ENCODE results near the gene DIDO1.

Gene DIDO1

DNA sequence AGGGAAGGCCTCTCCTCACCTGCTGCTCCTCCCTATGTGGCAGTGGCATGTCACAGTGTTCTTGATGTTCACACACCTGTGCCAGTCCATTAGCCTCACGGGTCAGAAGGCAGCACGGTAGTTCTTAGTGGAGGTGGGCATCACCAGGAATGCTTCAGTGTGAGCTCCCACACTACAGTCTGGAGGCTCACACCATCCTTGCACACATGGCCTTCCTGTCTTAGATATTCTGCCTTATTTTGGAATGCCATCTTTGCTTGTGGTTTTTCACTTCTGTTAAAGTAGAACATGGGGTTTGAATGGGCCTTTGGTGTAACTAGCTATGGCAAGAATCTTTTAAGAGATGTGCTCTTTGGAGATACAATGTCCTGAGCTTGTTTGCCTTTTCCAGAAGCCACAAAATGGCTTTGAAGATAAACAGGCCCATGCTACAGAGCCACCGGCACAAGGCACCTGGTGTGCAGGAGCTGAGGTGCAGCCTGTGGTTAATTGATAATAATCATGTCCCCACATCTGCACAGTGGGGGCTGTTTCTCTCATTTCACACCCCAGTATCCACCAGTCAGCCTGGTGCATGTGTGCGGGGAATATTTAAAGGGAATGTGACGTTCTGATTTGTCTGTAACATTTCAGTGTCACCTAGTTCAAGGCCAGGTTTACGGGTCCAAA, 23.0 kb upstream of the DIDO1 start:
- TF ChIP-seq SIN3A (IDR thresholded peaks at IDR 0.05; ENCODE audit: borderline replicate concordance, insufficient read depth, low read length), result no peak
- no peak for TF ChIP-seq TAF1 (IDR thresholded peaks at IDR 0.05; ENCODE audit: borderline replicate concordance, insufficient read depth, low read length)
- TF ChIP-seq, protein P1, sequence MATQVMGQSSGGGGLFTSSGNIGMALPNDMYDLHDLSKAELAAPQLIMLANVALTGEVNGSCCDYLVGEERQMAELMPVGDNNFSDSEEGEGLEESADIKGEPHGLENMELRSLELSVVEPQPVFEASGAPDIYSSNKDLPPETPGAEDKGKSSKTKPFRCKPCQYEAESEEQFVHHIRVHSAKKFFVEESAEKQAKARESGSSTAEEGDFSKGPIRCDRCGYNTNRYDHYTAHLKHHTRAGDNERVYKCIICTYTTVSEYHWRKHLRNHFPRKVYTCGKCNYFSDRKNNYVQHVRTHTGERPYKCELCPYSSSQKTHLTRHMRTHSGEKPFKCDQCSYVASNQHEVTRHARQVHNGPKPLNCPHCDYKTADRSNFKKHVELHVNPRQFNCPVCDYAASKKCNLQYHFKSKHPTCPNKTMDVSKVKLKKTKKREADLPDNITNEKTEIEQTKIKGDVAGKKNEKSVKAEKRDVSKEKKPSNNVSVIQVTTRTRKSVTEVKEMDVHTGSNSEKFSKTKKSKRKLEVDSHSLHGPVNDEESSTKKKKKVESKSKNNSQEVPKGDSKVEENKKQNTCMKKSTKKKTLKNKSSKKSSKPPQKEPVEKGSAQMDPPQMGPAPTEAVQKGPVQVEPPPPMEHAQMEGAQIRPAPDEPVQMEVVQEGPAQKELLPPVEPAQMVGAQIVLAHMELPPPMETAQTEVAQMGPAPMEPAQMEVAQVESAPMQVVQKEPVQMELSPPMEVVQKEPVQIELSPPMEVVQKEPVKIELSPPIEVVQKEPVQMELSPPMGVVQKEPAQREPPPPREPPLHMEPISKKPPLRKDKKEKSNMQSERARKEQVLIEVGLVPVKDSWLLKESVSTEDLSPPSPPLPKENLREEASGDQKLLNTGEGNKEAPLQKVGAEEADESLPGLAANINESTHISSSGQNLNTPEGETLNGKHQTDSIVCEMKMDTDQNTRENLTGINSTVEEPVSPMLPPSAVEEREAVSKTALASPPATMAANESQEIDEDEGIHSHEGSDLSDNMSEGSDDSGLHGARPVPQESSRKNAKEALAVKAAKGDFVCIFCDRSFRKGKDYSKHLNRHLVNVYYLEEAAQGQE (IDR thresholded peaks at IDR 0.05; ENCODE audit: insufficient read depth in 1 of 2, low read depth in 2 of 2, low read length in 2 of 2), result no peak
- no peak for TF ChIP-seq POLR2AphosphoS5 (IDR thresholded peaks at IDR 0.05; ENCODE audit: low read depth, low read length)
- no peak for TF ChIP-seq FOXP2 (optimal IDR thresholded peaks at IDR 0.05; ENCODE audit: borderline replicate concordance, extremely low read depth, extremely low read length, insufficient read depth)

DNA sequence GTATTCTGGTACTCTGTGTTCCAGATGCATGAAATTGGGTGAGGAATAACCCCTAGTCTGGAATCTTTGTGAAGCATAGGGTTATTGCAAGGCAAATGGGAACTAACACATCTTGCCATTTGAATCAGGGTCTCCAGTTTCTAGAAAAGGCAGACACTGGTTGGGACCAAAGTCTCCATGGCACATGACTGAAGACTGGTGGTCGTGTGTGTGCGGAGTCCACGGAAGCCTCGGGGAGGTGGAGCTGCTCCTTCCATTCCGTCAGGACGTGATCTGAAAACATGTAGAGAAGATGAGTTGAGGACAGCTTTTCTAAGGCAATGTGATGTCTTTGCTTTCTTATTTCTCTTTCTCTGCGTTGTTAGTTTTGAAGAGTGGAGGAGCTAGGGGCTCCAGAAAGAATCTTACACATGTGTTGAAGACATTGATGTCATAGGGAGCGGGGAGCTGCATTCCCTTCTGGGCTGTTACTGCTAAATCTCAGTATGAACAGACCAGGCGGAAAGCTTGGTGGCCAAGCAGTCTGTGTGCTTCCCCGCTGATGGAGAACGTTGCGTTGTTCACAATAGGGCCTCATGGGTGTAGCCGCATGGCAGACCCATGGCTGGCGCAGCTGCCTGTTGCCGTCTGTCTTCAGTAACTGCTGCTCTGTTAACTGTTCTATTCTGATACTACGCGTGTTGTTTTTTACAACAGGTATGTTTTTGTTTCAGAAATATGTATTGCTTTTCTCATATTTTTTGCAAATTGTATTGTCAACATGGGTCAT, 21.4 kb upstream of the DIDO1 start:
- TF ChIP-seq FOXP2 (optimal IDR thresholded peaks at IDR 0.05; ENCODE audit: borderline replicate concordance, extremely low read depth, extremely low read length, insufficient read depth) (no peak), POLR2AphosphoS5 (IDR thresholded peaks at IDR 0.05; ENCODE audit: low read depth, low read length) (peak; percentile 19; the same call in 1 of the 2 replicates), SIN3A (IDR thresholded peaks at IDR 0.05; ENCODE audit: borderline replicate concordance, insufficient read depth, low read length) (no peak), TAF1 (IDR thresholded peaks at IDR 0.05; ENCODE audit: borderline replicate concordance, insufficient read depth, low read length) (no peak)
- TF ChIP-seq, protein P1 (IDR thresholded peaks at IDR 0.05; ENCODE audit: insufficient read depth in 1 of 2, low read depth in 2 of 2, low read length in 2 of 2), result no peak

DNA sequence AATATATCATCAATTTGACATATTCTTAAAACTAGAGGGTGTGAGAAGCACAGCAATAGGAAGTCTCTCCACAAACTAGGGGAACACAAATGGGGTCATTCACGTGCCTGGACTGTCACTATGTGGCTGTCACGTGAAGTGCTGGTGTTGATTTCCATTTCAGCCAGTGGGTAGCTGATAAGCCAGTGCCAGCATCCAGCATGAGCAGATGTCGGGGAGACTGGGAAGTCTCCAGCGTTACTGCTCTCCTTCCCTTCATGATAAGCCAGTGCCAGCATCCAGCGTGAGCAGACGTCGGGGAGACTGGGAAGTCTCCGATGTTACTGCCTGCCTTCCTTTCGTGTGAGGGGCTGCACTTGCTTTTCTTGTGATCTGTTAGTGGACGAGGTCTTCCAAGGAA, 20.6 kb upstream of the DIDO1 start:
- TF ChIP-seq SIN3A (IDR thresholded peaks at IDR 0.05; ENCODE audit: borderline replicate concordance, insufficient read depth, low read length) (no peak), TAF1 (IDR thresholded peaks at IDR 0.05; ENCODE audit: borderline replicate concordance, insufficient read depth, low read length) (no peak), FOXP2 (optimal IDR thresholded peaks at IDR 0.05; ENCODE audit: borderline replicate concordance, extremely low read depth, extremely low read length, insufficient read depth) (no peak), POLR2AphosphoS5 (IDR thresholded peaks at IDR 0.05; ENCODE audit: low read depth, low read length) (no peak)
- TF ChIP-seq, protein P1 (IDR thresholded peaks at IDR 0.05; ENCODE audit: insufficient read depth in 1 of 2, low read depth in 2 of 2, low read length in 2 of 2), result no peak

DNA sequence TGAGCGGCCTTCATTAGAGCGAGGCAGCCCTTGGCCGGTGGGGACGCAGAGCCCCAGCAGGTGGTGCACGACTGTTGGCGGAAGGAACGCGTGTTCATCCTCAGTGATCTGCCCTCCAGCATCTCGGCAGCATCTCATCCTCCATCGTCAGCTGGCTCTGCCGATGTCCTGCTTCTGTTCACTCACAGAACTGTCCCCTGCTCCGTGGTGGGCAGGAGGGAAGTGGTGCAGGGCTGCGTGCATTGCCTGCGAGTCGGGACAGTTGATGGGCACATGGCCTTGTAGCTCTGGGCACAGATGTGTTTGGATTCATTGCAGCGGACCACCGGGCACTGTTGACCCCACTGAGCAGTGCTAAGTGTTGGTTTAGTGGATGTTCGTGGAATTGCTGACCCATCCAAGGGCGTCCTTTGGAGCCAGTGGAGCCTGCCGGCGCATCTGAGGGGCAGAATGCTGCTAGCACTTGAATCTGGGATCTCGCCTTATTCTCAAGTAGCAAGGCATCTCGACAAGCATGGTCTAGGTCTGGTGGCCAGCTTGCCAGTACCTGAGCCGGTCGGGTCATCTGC, 19.6 kb upstream of the DIDO1 start:
- TF ChIP-seq TAF1 (IDR thresholded peaks at IDR 0.05; ENCODE audit: borderline replicate concordance, insufficient read depth, low read length), result no peak
- TF ChIP-seq SIN3A (IDR thresholded peaks at IDR 0.05; ENCODE audit: borderline replicate concordance, insufficient read depth, low read length), result no peak
- TF ChIP-seq, protein P1 (IDR thresholded peaks at IDR 0.05; ENCODE audit: insufficient read depth in 1 of 2, low read depth in 2 of 2, low read length in 2 of 2), result no peak
- no peak for TF ChIP-seq FOXP2 (optimal IDR thresholded peaks at IDR 0.05; ENCODE audit: borderline replicate concordance, extremely low read depth, extremely low read length, insufficient read depth)
- TF ChIP-seq POLR2AphosphoS5 (IDR thresholded peaks at IDR 0.05; ENCODE audit: low read depth, low read length), result no peak
